Stimulated activated CD8-positive, alpha-beta memory T cell treated with anti-CD3 and anti-CD28 coated beads, Interleukin-7, amount 100 ng/mL, for 1 hour (primary cell): Measurements from ENCODE around the gene AADACL2.

Experiments
- DNase-seq, 2 donors: peaks; one replicate each; pipeline ENCODE4 v3.0.0-alpha.2; 2020; ENCODE audit warnings: low read depth in 2 of 2

The AADACL2 gene

DNA sequence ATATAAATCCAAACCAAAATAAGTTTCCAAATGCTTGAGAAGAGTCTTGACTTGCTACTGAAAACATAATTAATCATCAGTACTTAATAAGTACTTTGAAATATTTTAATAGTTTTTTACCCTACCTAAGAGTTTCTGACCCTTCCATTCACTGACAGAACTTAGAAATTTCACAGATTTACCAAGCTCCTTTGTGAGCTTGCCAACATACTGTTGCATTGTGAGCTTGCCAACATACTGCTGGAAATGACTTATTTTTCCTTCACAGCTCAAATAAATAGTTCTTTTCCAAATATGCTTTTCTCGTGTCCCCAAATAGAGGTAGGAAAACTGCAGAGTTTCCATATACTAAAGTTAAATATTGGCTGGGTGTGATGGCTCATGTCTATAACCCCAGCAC lies 70.5 kb downstream of the AADACL2 start:
- DNase-seq, result no peak

DNA sequence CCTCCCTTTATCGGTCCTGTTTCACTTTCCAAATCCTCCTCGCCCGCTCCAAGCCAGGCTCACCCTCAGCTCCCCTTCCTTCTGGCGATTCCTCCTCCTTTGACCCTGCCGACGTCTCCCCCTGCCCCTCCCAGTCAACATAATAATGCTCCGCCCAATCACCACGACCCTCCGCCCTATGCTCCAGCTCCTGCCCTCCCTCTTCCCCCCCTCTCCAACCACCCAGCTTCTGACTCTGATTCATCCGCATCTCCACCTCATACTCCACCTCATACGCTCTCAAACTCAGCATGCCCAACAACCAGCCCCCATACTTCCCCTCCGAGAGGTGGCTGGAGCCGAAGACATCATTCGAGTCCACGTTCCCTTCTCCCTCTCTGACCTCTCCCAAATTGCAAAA lies 73.1 kb downstream of the AADACL2 start:
- no peak for DNase-seq
